Testis (tissue), 3 donors: ENCODE results near the gene RASA3. TPM values are rescaled to one million over a fixed set of nuclear protein-coding genes. Genes with fewer than 3 reads are reported as not detected.

Experiments
- DNase-seq: peaks from one replicate; pipeline ENCODE4 v3.0.0-alpha.2; 2019
- H3K27ac ChIP-seq, 2 donors: fragments of 200-600 bp; sonication (generic); one replicate each; pipeline ENCODE4 v1.5.1; 2019
- H3K27me3 ChIP-seq: fragments of 200-600 bp; sonication (generic); one replicate; pipeline ENCODE4 v1.5.1; 2019
- H3K36me3 ChIP-seq: fragments of 200-600 bp; sonication (generic); one replicate; pipeline ENCODE4 v1.5.1; 2017; ENCODE audit warnings: low read depth; ENCODE audit errors: missing control alignments
- H3K4me1 ChIP-seq: fragments of 200-600 bp; sonication (generic); one replicate; pipeline ENCODE4 v1.5.1; 2019
- H3K4me3 ChIP-seq, 2 donors: fragments of 200-600 bp; sonication (generic); one replicate each; pipeline ENCODE4 v1.5.1; 2017 to 2019
- H3K9me3 ChIP-seq: fragments of 200-600 bp; sonication (generic); one replicate; pipeline ENCODE4 v1.5.1; 2017
- CTCF ChIP-seq, 3 experiments: fragments of 450-650 bp in 2 of 3; fragments of 200-600 bp in 1 of 3; sonication (generic) in 1 of 3; IDR thresholded peaks; one replicate each; pipeline ENCODE4 v1.5.1; 2016 to 2019; ENCODE audit warnings: antibody characterized with exemption in 3 of 3, mild to moderate bottlenecking in 2 of 3, moderate library complexity in 1 of 3
- POLR2A ChIP-seq: fragments of 450-650 bp; IDR thresholded peaks from one replicate; pipeline ENCODE4 v1.6.1; 2017; ENCODE audit warnings: antibody characterized with exemption, mild to moderate bottlenecking, moderate library complexity
- WGBS, 2 donors: methylation state at CpG; one replicate each; pipeline ENCODE4 v1.1.5; 2018; 5-methylcytosine and 5-hydroxymethylcytosine counted together
- intact Hi-C: fragments of 100-400 bp; cut with DNase I; formaldehyde crosslinking; loops from one replicate; pipeline ENCODE4 v1.15.1; 2023; ENCODE audit warnings: low total_unique reads
- polyA plus RNA-seq: library from polyadenylated mRNA; stranded (reverse); fragments of 350-450 nt; fragmentation: Illumina TruSeq; extraction: RNeasy Lipid Tissue Mini Kit (QIAGEN cat#74804); gene quantifications from one replicate; pipeline ENCODE4 v1.2.3, GENCODE V29; 2014; ENCODE audit warnings: low read depth, low replicate concordance; ENCODE audit not compliant: insufficient read depth
- total RNA-seq, 2 donors: library from RNA; depleted of rRNA; stranded (reverse); fragments of >200 nt; gene quantifications; one replicate each; pipeline ENCODE4 v1.2.3, GENCODE V29; 2016

Gene RASA3
- total and polyA plus RNA-seq, 3 donors from 2014 or later: 13.2 to 21.6 (median 16.4) TPM

- no peaks in the 10 kb centered on the region for H3K9me3 ChIP-seq
- no peak overlapping the region for H3K27ac ChIP-seq
- no peak for TF ChIP-seq POLR2A
- TF ChIP-seq CTCF (IDR thresholded peaks at IDR 0.05): no peak
- intact Hi-C loops: no loop called here
- H3K4me1 ChIP-seq: peaks cover 9% of the 10 kb centered on the region
- no peak for DNase-seq
- no peaks in the 10 kb centered on the region for H3K36me3 ChIP-seq
- 88 to 90% methylated on average over 23 to 35 of the region's 35 CpGs for whole genome bisulfite sequencing, 2 donors
- H3K4me3 ChIP-seq: no peak overlapping the region
- H3K27me3 ChIP-seq: no peaks in the 10 kb centered on the region
Observed at GRCh38 chr13:114024603-114025404, 107.6 kb downstream of the RASA3 start.

- intact Hi-C loops: no loop called here
- Histone ChIP-seq H3K27me3 (no peaks in the 10 kb centered on the region), H3K4me1 (peaks cover 9% of the 10 kb centered on the region), H3K36me3 (no peaks in the 10 kb centered on the region), H3K9me3 (no peaks in the 10 kb centered on the region), H3K4me3 (no peak overlapping the region), H3K27ac (no peak overlapping the region)
- TF ChIP-seq CTCF (IDR thresholded peaks at IDR 0.05) (no peak), POLR2A (no peak)
- DNase-seq: no peak
- 95 to 96% methylated on average over 31 to 35 of the region's 35 CpGs for WGBS, 2 donors
Observed at GRCh38 chr13:114023716-114024602, 108.5 kb downstream of the RASA3 start.

GRCh38 chr13:114022876-114023275 is 109.5 kb downstream of the RASA3 start:
- no peak for TF ChIP-seq CTCF (IDR thresholded peaks at IDR 0.05)
- no peak for TF ChIP-seq POLR2A
- Histone ChIP-seq H3K36me3 (no peaks in the 10 kb centered on the region), H3K9me3 (no peaks in the 10 kb centered on the region), H3K27ac (no peak overlapping the region), H3K4me1 (peaks cover 9% of the 10 kb centered on the region), H3K27me3 (no peaks in the 10 kb centered on the region), H3K4me3 (no peak overlapping the region)
- WGBS, 2 donors: 89 to 94% methylated on average over 10 to 12 of the region's 12 CpGs
- intact Hi-C loops: no loop called here
- DNase-seq: no peak

GRCh38 chr13:114022309-114022669 is 110.1 kb downstream of the RASA3 start:
- intact Hi-C loops: no loop called here
- TF ChIP-seq POLR2A (no peak), CTCF (IDR thresholded peaks at IDR 0.05) (no peak)
- Histone ChIP-seq H3K36me3 (no peaks in the 10 kb centered on the region), H3K4me1 (peaks cover 9% of the 10 kb centered on the region), H3K27me3 (no peaks in the 10 kb centered on the region), H3K9me3 (no peaks in the 10 kb centered on the region), H3K27ac (no peak overlapping the region), H3K4me3 (no peak overlapping the region)
- WGBS, 2 donors: 93 to 96% methylated on average over 8 to 9 of the region's 9 CpGs
- DNase-seq: no peak
